GM18870 (cell line): ENCODE data around the gene NKX6-2.
"Not testable (repeated sequence)": the region's sequence is repeated elsewhere in the genome, so short reads cannot be mapped to it uniquely, and the experiment has no call there.

Experiments
- ATAC-seq: cut with Tn5 transposase; IDR thresholded peaks from one replicate; pipeline ENCODE4 v1.9.1; 2021; ENCODE audit warnings: moderate library complexity; ENCODE audit not compliant: unreplicated experiment

Gene NKX6-2

DNA sequence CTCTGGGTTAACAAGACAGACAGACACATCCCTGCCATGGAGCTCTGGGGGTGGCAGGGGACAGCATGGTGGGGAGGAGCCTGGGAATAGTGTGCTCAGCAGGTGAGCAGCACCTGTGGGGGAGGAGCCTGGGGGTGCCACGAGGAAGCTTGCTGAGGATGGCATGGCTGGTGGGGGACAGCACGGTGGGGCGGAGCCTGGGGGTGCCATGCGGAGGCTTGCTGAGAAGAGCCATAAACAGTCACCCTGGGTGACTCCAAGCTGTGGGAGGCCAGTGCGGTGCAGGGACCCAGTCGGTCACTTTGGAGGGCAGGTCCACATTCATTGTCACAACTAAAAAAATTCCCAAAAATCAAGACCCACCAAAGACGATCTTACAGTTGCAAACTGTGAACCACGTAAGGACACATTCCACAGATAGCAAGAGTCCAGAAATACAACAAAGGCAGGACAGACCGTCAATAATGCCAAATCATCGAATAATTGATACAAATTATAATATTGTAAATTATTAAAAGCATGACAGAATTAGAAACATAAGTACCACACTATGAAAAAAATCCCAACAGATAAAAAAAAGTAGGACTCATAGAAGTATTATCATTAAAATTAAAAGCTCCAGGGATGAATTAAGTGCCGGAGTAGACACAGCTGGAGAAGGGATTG, 24.4 kb downstream of the NKX6-2 start:
- ATAC-seq = no peak

DNA sequence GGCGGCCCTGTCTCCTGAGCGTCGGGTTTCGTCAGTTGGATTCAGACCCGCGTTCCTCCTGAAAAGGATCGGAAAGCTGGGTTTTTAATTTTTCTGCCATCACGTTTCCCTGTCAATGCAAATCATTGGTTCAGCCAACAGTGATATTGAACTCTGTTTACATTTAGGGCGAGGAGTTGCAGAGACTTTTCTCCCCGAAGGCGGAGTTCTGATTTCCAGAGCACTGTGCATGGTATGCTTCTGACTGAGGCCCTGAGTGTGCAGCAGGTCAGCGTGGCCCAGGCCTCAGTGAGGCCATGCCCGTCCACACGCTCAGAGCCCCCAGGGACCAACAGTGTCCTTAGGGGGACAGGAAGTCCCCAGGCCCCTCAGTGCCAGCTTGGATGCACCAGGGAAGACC, 27.1 kb downstream of the NKX6-2 start:
- no peak for ATAC-seq

DNA sequence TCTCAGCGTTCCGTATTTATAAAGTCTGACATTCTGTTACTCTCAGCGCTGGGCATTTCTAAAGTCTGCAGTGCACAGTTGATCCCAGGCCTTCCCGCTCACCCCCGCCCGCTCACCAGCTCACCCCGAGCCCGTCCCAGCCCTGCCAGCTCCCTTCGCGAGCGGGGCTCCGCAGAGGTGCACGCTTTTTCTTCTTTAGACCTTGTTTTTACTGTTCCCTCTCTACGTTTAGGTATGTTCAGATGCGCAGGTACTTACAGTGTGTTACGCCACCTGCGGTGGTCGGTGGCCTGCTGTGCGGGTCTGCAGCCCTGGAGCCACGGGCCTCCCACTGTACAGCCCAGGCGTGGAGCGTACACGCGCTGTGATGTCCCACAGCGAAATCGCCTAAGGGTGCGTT, 28.8 kb downstream of the NKX6-2 start:
- no peak for ATAC-seq

DNA sequence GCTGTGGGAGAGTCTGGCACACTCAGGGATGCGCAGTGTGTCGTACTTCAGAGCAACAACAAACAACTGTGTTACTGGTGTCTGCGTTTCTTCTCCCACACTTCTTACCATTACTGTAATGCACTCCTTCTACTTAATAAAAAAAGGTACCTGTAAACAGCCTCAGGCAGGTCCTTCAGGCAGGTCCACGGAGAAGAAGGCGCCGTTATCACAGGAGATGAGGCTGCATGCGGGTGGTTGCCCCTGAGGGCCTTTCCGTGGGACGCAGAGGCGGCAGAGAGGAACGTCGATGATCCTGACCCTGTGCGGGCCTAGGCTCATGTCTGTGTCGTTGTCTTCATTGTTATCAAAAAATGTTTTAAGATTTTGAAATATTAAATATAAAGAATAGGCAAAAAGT, 29.4 kb downstream of the NKX6-2 start:
- ATAC-seq = no peak

DNA sequence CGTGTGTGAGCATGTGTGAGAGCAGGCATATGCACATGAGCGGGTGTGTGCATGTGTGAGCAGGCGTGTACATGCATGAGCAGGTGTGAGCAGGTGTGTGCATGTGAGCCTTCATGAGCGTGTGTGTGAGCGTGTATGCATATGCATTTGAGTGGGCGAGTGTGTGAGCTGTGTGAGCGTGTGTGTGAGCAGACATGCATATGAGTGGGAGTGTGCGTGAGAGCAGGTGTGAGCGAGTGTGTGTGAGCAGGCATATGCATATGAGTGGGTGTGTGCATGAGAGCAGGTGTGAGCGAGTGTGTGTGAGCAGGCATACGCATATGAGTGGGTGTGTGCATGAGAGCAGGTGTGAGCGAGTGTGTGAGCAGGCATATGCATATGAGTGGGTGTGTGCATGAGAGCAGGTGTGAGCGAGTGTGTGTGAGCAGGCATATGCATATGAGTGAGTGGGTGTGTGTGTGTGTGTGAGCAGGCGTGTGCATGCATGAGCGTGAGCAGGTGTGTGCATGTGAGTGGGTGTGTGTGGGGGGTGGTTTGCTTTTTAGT, 30.7 kb downstream of the NKX6-2 start:
- ATAC-seq = no peak

DNA sequence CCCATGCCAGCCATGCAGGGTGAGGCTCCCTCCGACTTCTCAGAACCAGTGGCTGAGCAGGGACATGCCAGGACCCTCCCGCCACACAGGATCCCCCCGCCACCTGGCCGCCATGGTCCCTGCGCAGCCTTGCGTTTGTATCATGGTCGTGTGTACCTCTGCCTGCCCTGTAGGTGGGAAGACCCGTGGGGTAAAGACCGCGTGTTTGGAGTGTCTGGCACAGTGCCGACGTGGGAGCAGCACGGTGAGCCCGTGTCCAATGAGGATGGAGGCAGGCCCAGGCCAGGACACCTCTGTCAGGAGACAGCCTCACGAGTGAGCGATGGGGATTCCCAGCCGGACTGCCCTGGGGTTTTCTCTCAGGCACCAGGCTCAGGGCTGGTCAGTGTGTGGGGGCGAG, 31.9 kb downstream of the NKX6-2 start:
- ATAC-seq = no peak

DNA sequence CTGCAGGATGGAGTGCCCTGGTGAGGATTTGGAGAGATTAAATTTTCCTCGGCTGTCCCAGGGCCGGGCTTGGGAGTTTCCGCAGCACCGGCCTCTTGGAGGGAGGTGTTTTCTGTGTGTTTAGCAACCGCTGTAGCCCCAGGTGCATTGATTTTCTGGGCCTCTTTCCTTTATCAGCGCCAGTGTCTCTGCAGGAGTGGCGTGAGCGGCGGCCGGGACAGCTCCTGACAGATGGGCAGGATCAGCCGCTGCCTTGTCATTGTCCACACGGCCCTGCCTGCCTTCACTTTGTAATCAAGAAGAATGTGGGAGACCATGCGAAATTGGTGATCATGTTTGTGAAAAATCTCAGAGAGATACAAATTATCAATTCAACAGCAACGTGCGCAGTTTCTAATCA, 32.4 kb downstream of the NKX6-2 start:
- ATAC-seq = no peak

DNA sequence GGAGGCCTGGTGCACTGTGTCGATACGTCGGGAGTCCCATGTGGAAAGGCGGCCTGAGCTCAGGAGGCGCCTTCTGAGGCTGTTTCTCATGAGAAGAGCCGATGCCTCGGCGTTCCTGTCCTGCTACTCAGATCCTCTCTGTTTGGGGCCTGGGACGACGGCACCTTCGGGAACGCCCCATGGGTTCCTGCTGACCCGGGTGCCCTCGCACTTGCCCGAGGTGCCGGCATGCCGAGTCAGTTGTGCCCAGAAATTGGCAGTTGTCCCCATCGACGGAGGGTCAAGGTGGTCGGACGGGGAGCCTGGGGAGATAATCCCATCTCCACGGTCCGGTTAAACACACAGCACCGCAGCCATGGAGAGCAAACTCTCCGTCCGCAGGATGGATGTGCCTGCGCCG, 33.0 kb downstream of the NKX6-2 start:
- ATAC-seq = no peak

DNA sequence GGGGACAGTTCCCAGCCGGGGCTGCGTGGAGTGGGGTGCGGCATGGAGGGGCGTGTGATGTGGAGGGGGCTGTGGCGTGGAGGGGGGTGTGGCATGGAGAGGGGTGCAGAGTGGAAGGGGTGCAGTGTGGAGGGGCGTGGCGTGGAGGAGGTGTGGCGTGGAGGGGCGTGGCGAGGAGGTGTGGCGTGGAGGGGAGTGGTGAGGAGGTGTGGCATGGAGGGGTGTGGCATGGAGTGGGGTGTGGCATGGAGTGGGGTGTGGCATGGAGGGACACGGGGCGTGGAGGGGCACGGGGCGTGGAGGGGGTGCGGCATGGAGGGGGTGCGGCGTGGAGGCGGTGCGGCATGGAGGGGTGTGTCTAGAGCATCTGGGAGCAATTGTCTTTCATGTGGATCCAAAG, 33.6 kb downstream of the NKX6-2 start:
- no peak for ATAC-seq

DNA sequence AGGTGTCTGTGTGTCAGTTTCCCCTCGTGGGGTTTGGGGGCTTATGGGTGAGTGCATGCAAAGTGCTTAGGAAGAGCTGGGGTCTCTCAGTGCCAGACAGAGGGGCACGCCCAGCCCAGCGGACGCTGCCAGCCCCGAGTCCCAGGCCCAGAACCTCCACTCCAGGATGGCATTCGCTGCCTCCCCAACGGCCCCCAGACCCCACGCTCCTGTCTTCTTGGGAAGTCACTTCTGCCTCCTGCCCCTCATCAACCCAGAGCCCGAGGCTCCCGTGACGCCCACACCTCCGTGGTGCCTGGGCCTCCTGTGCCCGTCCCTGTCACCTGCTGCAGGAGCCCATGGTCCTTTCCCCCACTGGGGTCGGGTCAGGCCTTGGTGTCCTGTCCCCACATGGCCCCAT, 35.0 kb downstream of the NKX6-2 start:
- no peak for ATAC-seq

DNA sequence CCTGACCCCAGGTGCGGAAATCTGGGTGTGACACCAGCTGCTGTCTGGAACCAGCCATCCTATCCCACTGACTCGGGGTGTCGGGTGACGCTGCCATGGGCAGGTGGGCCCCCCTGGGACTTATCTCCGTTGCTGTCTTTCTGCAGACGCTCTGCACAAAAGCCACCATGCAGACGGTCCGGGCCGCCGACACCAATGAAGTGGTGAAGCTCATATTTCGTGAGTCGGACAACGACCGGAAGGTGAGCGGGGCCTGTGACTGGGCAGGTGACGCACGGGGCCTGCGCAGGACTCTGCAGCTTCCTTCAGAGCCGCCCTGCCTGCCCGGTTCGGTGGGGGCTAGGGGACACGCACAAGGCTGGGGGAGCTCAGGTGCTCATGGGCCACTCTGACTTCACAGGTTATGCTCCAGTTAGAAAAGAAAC, 36.6 kb downstream of the NKX6-2 start:
- no peak for ATAC-seq

DNA sequence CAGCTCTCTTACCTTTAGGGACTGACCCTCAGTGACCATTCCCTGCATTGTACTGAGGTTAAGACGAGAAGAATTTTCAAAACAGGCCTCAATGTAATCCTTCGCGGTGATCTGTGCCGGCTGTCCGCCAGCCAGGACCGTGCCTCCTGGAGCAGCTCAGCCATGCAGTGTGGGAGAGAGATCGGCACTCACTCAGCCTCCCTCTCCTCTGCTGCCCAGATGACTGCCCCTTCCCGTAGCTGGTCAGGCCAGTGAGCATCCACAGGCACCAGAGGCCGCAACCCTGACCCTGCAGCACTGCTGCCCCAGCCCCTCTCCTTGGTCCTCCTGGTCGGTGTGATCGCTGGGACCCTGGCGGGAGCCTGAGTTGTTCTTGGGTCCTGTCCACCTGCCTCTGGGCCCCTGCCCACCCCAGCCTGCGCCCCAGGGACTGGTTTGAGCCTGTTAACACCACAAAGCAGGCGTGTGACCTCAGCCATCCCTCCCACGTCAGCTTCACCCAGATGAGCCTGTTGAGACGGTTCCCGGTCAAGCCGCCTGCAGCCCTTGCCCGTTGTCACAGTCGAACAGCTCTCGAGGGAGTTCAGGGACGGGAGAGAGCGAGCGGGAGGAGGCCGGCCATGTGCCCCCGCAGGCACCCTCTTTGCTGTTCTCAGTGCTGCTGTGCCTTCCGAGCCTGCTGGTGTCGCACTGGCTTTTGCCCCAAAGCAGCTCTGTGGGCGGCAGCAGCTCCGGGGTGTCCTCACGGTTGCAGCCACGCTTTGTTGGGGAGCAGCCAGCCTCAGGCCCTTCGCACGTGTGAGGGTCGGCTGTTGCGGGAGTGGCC, 37.2 kb downstream of the NKX6-2 start:
- no peak for ATAC-seq

DNA sequence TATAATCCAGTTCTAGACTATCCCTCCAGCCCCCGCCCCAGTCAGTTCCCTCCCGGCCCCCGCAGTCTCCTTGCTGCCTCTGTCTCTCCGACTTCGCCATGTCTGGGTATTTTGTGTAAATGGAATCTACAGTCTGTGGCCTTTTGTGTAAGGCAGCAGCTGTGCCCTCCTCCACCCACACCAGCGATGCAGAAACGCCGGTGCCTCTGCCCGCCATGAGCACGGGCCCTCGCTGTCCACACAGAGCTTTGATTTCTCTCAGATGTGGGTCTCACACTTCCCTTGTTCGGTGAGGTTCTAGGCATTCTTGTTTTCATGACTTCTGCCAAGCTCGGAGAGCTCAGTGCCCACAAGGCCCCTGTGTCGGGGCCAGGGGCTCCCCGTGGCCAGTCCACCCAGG, 37.8 kb downstream of the NKX6-2 start:
- ATAC-seq = no peak

DNA sequence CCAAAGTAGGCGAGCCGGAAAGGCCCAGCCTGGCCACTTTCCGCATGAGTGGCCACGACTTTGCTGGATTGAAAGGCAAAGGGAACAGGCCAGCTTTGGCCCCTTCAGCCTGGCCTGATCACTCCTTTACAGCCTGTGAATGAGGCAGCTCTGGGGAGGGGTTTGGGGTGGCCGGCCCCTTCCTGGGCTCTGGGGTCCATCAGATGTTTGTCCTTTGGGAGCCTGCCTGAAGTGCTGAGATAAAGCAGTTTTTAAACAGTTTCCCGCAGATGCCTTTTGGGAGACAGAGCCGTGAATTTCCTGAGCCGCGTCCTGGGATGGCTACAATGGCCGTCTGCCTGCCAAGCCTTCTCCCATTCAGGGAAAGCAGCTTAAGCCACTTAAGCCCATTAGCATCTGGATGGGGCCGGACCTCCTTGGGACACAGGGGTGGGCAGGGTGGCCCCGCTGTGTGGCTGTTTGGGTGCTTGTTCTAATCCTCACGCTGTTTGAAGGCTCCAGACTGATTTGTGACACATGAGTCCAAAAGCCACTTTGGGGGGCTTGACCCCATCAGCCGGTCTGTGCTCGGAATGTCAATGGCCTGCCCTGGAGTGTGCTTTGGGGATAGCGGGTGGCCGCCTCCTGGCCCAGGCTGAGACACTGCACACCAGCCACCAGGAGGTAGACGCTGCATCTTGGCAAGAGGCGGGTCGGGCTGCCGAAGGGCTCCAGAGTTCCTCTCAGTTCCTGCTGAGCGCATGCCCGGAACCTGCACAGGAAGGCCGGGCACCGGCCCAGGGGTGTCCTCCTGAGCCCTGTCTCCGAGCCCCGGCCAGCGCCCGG, 38.9 kb downstream of the NKX6-2 start:
- ATAC-seq = no peak

DNA sequence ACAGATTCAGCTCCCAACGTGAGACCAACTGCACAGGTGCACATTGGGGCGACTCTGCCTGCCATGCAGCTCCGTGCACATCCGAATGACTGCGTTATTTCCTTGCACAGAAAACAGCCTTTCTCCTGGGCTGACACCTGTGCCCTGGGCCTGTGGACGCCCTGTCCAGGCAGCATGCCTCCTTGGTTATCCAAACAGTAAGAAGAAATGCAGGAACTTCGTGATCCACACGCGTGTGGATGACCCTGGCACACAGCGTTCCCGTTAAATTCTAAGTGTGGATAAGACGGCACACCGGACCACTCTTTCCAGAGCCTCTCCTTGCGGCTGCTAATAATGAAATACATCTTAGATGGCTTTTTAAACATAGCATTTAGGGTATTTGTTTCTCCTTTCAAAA, 39.6 kb downstream of the NKX6-2 start:
- ATAC-seq = no peak

DNA sequence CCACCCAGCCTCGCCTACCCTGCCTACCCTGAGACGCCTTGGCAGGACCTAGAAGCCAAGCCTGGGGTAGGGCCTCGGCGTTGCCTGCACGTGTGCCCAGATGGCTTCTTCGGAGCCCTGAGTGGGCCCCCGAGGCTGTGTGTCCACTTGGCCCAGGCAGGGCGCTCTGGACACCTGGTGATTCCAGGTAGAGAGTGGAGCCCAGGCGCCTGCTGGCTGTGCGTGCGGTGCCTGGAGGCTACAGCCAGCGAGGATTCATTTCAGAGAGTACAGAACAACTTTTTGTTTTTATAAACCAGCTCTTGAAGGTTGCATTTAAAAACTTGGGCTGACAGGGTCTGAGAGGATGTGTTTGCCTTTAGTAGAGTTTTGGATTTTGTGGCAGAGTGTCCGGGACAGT, 40.0 kb downstream of the NKX6-2 start:
- ATAC-seq = no peak

DNA sequence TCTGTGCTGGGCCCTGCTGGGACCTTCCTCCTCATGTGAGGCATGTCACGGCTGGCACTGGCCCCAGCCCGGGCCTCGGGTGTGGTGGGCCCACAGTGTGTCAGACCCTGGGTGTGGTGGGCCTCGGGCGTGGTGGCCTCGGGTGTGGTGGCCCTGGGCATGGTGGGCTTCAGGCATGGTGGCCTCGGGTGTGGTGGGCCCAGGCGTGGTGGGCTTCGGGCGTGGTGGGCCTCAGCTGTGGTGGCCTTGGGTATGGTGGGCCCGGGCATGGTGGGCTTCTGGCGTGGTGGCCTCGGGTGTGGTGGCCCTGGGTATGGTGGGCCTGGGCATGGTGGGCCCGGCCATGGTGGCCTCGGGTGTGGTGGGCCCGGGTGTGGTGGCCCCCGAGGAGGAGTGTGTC, 40.4 kb downstream of the NKX6-2 start:
- no peak for ATAC-seq

DNA sequence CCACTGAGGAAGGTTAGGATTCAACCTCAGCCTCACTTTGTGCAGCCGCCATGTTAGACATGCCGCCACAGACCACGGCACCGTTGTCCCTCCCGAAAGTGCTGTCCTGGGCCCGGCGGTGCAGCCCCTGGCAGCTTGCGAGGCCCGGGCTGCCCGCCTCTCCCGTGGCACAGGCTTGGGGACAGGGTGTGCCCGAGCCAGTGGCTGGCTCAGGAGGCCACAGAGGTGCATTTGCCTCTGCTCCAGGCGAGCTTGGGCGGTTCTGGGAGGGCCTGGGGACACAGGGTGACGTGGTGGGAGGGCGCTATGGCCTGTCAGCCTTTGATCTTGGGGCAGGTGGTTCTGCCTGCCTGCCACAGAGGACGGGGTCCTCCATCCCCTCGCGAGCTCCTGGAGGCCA, 41.1 kb downstream of the NKX6-2 start:
- no peak for ATAC-seq

DNA sequence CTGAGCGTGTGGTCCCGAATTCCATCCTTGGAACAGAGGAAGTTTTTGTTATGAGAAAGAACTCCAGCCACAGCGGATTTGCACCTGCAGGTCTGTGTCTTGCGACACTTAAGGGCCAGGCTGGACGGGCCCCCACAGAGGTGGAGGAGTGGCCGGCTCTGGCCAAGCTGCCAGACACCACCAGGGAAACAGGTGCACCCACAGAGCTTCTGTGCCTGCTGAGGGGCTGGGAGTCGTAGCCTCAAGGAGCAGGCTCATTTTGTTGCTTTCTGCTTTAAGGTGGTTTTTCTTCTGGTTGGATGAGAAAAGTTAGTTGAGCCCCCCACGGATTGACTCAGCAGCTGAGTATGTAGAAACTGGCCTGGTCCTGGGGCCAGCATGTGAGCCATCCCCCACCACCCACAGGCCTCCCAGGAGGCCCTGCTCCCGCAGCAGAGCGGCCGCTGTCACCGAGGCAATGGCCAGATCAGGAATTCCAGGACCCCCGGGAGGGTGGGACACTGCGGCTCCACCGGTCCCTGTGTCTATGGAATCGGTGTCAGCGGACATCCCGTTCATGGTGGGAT, 41.9 kb downstream of the NKX6-2 start:
- no peak for ATAC-seq

DNA sequence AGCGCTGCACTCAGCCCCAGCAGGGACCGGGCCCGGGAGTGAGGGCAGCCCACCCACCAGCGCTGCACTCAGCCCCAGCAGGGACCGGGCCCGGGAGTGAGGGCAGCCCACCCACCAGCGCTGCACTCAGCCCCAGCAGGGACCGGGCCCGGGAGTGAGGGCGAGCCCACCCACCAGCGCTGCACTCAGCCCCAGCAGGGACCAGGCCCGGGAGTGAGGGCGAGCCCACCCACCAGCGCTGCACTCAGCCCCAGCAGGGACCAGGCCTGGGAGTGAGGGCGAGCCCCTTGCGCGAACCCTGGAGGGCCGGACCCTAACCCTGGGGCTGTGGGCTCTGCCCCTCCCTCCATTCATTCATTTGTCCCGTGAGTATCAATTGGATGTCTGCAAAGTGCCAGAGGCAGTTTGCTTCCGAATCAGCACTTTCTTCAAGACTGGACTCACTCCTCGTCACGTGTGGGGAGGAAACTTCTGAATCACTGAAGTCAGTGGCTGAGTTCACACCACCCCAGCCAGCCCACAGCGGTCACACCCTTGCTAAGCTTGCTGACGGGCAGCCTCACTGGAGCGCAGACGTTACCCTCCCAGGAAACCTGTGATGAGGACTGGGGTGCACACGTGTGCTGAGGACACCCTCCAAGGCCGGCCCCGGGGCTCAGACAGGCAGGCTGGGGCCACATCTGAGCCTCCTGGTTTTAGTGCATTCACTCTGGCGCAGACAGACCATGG, 42.6 kb downstream of the NKX6-2 start:
- not testable (repeated sequence) for ATAC-seq

DNA sequence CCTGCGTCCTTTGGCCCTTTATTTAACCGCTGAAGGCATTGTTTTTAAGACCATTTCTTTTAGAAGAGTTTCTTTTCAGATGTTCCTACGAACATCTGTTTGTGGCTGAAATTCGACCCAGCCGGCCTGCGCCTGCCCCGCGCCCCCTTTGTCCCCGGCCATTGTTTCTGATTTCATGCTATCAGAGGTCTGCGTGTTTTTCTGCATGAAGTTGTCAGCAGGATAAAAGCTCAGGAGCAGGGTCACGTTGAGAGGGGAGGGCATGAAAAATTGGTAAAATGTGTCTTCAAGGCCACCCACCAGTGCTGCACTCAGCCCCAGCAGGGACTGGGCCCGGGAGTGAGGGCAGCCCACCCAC, 43.1 kb downstream of the NKX6-2 start:
- no peak for ATAC-seq
